ENCODE results near the gene ARVCF.

ARVCF gene

DNA sequence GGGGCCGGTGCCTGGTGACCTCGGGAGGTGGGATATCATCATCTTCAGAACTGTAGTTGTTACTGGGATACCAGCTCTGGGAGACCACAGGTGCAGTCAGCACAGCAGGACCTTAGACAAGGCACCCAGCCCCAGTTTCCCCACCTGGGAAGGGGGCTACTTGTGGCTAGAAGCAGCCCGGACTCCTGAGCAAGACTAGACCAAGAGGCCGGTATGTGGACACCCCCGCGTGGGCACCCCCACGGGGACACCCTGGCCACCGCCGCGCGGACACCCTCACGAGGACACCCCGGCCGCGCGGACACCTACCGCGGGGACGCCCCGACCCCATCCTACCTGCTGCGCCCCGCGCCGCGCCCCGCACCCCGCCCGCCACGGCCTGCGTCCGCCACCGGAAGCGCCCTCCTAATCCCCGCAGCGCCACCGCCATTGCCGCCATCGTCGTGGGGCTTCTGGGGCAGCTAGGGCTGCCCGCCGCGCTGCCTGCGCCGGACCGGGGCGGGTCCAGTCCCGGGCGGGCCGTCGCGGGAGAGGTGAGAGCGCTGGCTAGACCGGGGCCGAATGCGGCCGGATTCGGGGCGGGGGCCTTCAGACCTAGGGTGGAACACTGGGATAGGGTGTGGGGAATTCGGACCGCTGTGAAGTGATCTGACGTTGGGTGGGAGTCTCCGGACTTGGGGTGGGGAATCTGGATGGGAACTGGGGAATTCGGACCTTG, 75.1 kb downstream of the ARVCF start, which contains the start of the genes COMT and TXNRD2 (continued):
- TF ChIP-seq ZBTB17 (tag by site-specific recombination; IDR thresholded peaks at IDR 0.05) (no peak), ZNF335 (tag by site-specific recombination; conservative IDR thresholded peaks at IDR 0.05) (peak; percentile 72), ZFHX2 (tag by site-specific recombination; conservative IDR thresholded peaks at IDR 0.05) (no peak; the same call in 1 of the 2 replicates), MYNN (tag by site-specific recombination; IDR thresholded peaks at IDR 0.05; ENCODE audit: borderline replicate concordance) (no peak), ZNF544 (tag by site-specific recombination; IDR thresholded peaks at IDR 0.05) (no peak), ZNF677 (tag by site-specific recombination; IDR thresholded peaks at IDR 0.05) (no peak), ZNF830 (tag by site-specific recombination; IDR thresholded peaks at IDR 0.05; ENCODE audit: low read depth) (no peak), ZNF660 (tag by site-specific recombination; IDR thresholded peaks at IDR 0.05) (no peak), ZBTB10 (tag by site-specific recombination; IDR thresholded peaks at IDR 0.05) (0 out of 2 replicates have a peak, but pooled peaks have one; percentile 30), ZBTB49 (tag by site-specific recombination; IDR thresholded peaks at IDR 0.05; ENCODE audit: low read depth) (no peak), ZNF133 (tag by site-specific recombination; IDR thresholded peaks at IDR 0.05) (no peak), OSR2 (tag by site-specific recombination; IDR thresholded peaks at IDR 0.05) (0 out of 2 replicates have a peak, but pooled peaks have one; percentile 20), ZNF571 (tag by site-specific recombination; IDR thresholded peaks at IDR 0.05) (no peak), KLF8 (tag by site-specific recombination; IDR thresholded peaks at IDR 0.05) (peak; percentile 89), ZNF549 (tag by site-specific recombination; IDR thresholded peaks at IDR 0.05) (no peak), ZNF670 (tag by site-specific recombination; IDR thresholded peaks at IDR 0.05; ENCODE audit: low read depth) (no peak), SCRT1 (tag by site-specific recombination; IDR thresholded peaks at IDR 0.05; ENCODE audit: borderline replicate concordance) (no peak), ZBTB1 (tag by site-specific recombination; IDR thresholded peaks at IDR 0.05) (no peak), ZBTB8A (tag by site-specific recombination; IDR thresholded peaks at IDR 0.05) (peak; percentile 54; the same call in 1 of the 2 replicates), ZNF623 (tag by site-specific recombination; IDR thresholded peaks at IDR 0.05) (no peak), REPIN1 (tag by site-specific recombination; IDR thresholded peaks at IDR 0.05; ENCODE audit: low read depth) (no peak), ZBTB26 (tag by site-specific recombination; optimal IDR thresholded peaks at IDR 0.05) (peak; percentile 41), ZBTB48 (tag by site-specific recombination; IDR thresholded peaks at IDR 0.05) (no peak), ZNF585B (tag by site-specific recombination; IDR thresholded peaks at IDR 0.05) (no peak), ZNF433 (tag by site-specific recombination; IDR thresholded peaks at IDR 0.05; ENCODE audit: low read depth) (no peak), ELK4 (IDR thresholded peaks at IDR 0.05; ENCODE audit: borderline replicate concordance, low read depth, low read length) (no peak), ZNF664 (tag by site-specific recombination; IDR thresholded peaks at IDR 0.05) (no peak), ZNF580 (tag by site-specific recombination; IDR thresholded peaks at IDR 0.05) (no peak), ZNF629 (tag by site-specific recombination; IDR thresholded peaks at IDR 0.05) (no peak), ZNF175 (tag by site-specific recombination; IDR thresholded peaks at IDR 0.05) (no peak), ZNF510 (tag by site-specific recombination; IDR thresholded peaks at IDR 0.05; ENCODE audit: insufficient replicate concordance) (no peak)
- TF ChIP-seq, protein P1, sequence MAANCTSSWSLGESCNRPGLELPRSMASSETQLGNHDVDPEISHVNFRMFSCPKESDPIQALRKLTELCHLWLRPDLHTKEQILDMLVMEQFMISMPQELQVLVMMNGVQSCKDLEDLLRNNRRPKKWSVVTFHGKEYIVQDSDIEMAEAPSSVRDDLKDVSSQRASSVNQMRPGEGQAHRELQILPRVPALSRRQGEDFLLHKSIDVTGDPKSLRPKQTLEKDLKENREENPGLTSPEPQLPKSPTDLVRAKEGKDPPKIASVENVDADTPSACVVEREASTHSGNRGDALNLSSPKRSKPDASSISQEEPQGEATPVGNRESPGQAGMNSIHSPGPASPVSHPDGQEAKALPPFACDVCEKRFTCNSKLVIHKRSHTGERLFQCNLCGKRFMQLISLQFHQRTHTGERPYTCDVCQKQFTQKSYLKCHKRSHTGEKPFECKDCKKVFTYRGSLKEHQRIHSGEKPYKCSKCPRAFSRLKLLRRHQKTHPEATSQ (tag by site-specific recombination; IDR thresholded peaks at IDR 0.05) = no peak
